Measurements from ENCODE around the gene MAP4K4.

GRCh38 chr2:101692041-101692440 lies 5.5 kb upstream of the MAP4K4 start:
- TF ChIP-seq CTCF (IDR thresholded peaks at IDR 0.05) (no peak), POLR2A (IDR thresholded peaks at IDR 0.05) (no peak), POLR2AphosphoS5 (IDR thresholded peaks at IDR 0.05) (no peak), EP300 (IDR thresholded peaks at IDR 0.05) (no peak)

Data from suprapubic skin (tissue), 4 donors.